K562 (cell line): Measurements from ENCODE around the gene FPGS. TPM values are rescaled to one million over a fixed set of nuclear protein-coding genes. Genes with fewer than 3 reads are reported as not detected.

Experiments
- ATAC-seq: fragments of 200-7000 bp; cut with Tn5 transposase; 3 replicates; pipeline ENCODE4 v1.9.1; 2020; ENCODE audit warnings: moderate library complexity
- Bru-seq: library from RNA; stranded (reverse); fragments of 400-500 nt; gene quantifications from one replicate; lab custom pipeline; 2021; lab: Mats Ljungman, UMichigan
- BruChase-seq, 2 experiments: library from RNA; stranded (reverse); fragments of 400-500 nt; gene quantifications; one replicate each; lab custom pipeline; 2021; lab: Mats Ljungman, UMichigan
- BruUV-seq: library from RNA; stranded (reverse); fragments of 400-500 nt; replicated peaks from 2 replicates; lab custom pipeline; 2021; lab: Mats Ljungman, UMichigan
- CTCF ChIA-PET: fragments of 300-600 bp; formaldehyde crosslinking; extraction: SDS; loops from one replicate; lab custom pipeline; 2021; ENCODE audit warnings: low intra/inter-chr PET ratio; lab: Yijun Ruan, JAX
- POLR2A ChIA-PET: fragments of 300-600, 350-650 bp; sonication (Branson Sonifier 250); formaldehyde crosslinking; extraction: SDS; loops from one replicate; lab custom pipeline; 2021; ENCODE audit warnings: antibody characterized with exemption, inconsistent platforms; lab: Yijun Ruan, JAX
- DNase-seq, 4 experiments: peaks; one replicate each; pipeline versions ENCODE4 v3.0.0 to v3.0.0-alpha.2; 2011 to 2018; ENCODE audit warnings: low spot score in 3 of 4, mixed read lengths in 3 of 4; ENCODE audit errors: extremely low read depth in 1 of 4
- FAIRE-seq: peaks from 2 replicates; lab custom pipeline; 2011; peaks lifted over from hg19 to GRCh38; lab: Jason Lieb, UNC
- H2AFZ ChIP-seq: 2 replicates; pipeline ENCODE4 v1.6.0; 2011; ENCODE audit warnings: low read depth, low read length, control low read depth, inconsistent platforms
- H3K27ac ChIP-seq: fragments of 200-600 bp; 3 replicates; pipeline ENCODE4 v1.8.0; 2011; ENCODE audit warnings: low read depth, mild to moderate bottlenecking, control low read depth, inconsistent platforms, low read length, moderate library complexity, mixed read lengths; ENCODE audit errors: extremely low read depth
- H3K27me3 ChIP-seq, 2 experiments: fragments of 300-600 bp in 1 of 2; 2 replicates in 1 of 2; 3 replicates in 1 of 2; pipeline versions ENCODE4 v1.6.0 to v1.8.0; 2011; ENCODE audit warnings: inconsistent platforms in 2 of 2, low read length in 2 of 2, mild to moderate bottlenecking in 1 of 2, mixed read lengths in 1 of 2, moderate library complexity in 1 of 2; ENCODE audit not compliant: control insufficient read depth in 2 of 2, insufficient read depth in 2 of 2
- H3K36me3 ChIP-seq: fragments of 300-600 bp; 3 replicates; pipeline ENCODE4 v1.8.0; 2011; ENCODE audit warnings: mild to moderate bottlenecking, low read length, inconsistent platforms; ENCODE audit not compliant: control insufficient read depth, insufficient read depth
- H3K4me1 ChIP-seq, 2 experiments: fragments of 200-600 bp in 1 of 2; replicated peaks in 1 of 2; 2 replicates in 1 of 2; 3 replicates in 1 of 2; pipeline versions ENCODE4 v1.5.1 to v1.8.0; 2011; ENCODE audit warnings: inconsistent platforms in 2 of 2, low read length in 2 of 2, mild to moderate bottlenecking in 1 of 2, mixed read lengths in 1 of 2, moderate library complexity in 1 of 2; ENCODE audit not compliant: control insufficient read depth in 2 of 2, insufficient read depth in 2 of 2
- H3K4me2 ChIP-seq: 2 replicates; pipeline ENCODE4 v1.6.1; 2011; ENCODE audit warnings: low read length, control low read depth, inconsistent platforms, mixed read lengths; ENCODE audit not compliant: insufficient read depth
- H3K4me3 ChIP-seq: fragments of 200-600 bp; sonication (generic), shearing (Covaris generic); 2 replicates; pipeline ENCODE4 v1.5.1; 2016; ENCODE audit warnings: control low read depth, inconsistent platforms
- H3K79me2 ChIP-seq: fragments of 200-600 bp; 3 replicates; pipeline ENCODE4 v1.8.0; 2011; ENCODE audit warnings: low read length, inconsistent platforms; ENCODE audit not compliant: control insufficient read depth, insufficient read depth
- H3K9ac ChIP-seq, 2 experiments: 2 replicates each; pipeline versions ENCODE4 v1.6.0 to v1.6.1; 2011; ENCODE audit warnings: low read depth in 2 of 2, low read length in 2 of 2, control low read depth in 1 of 2, inconsistent platforms in 1 of 2, mild to moderate bottlenecking in 1 of 2, mixed read lengths in 1 of 2; ENCODE audit not compliant: insufficient read depth in 1 of 2
- H3K9me1 ChIP-seq: one replicate; pipeline ENCODE4 v1.6.0; 2011; ENCODE audit warnings: inconsistent platforms, mild to moderate bottlenecking, low read length, moderate library complexity; ENCODE audit not compliant: control insufficient read depth, insufficient read depth
- H3K9me3 ChIP-seq: replicated peaks from 2 replicates; pipeline ENCODE4 v1.5.1; 2011; ENCODE audit warnings: low read depth, low read length, inconsistent platforms; ENCODE audit not compliant: control insufficient read depth, insufficient read depth
- H4K20me1 ChIP-seq: replicated peaks from 2 replicates; pipeline ENCODE4 v1.6.1; 2011; ENCODE audit warnings: low read length, inconsistent platforms, mixed read lengths; ENCODE audit not compliant: control insufficient read depth, insufficient read depth
- ETV1 ChIP-seq: fragments of 450-650 bp; conservative IDR thresholded peaks from 2 replicates; pipeline ENCODE4 v1.6.1; 2016; ENCODE audit warnings: missing genetic modification characterization, control low read depth, low read depth, missing compliant biosample characterization
- FOSL1 ChIP-seq: fragments of 200-800 bp; sonication (Bioruptor generic); conservative IDR thresholded peaks from 2 replicates; pipeline ENCODE4 v1.6.1; 2016; ENCODE audit warnings: missing genetic modification characterization, missing compliant biosample characterization
- RBM34 ChIP-seq: fragments of 200-400 bp; formaldehyde crosslinking; IDR thresholded peaks from 2 replicates; pipeline ENCODE4 v1.6.1; 2018; ENCODE audit warnings: low read length, borderline replicate concordance; ENCODE audit not compliant: insufficient read depth
- ZNF586 ChIP-seq: fragments of 450-650 bp; formaldehyde crosslinking; conservative IDR thresholded peaks from 2 replicates; pipeline ENCODE4 v1.4.0; 2020; ENCODE audit warnings: mild to moderate bottlenecking, moderate library complexity
- WGBS: fragments of 100-300 bp; shearing (Covaris generic); methylation state at CpG from one replicate; pipeline ENCODE4 v1.1.6; 2016; ENCODE audit warnings: low coverage, mixed read lengths; ENCODE audit not compliant: insufficient coverage; ENCODE audit errors: missing lambda C conversion rate; 5-methylcytosine and 5-hydroxymethylcytosine counted together
- in situ Hi-C: fragments of 300-500 bp; cut with MboI; formaldehyde crosslinking; loops from 4 replicates; pipeline ENCODE4 v1.15.0; 2018; ENCODE audit warnings: inconsistent platforms, mixed read lengths
- intact Hi-C: fragments of 100-400 bp; cut with micrococcal nuclease; formaldehyde crosslinking; loops from 2 replicates; pipeline ENCODE4 v1.14.2; 2022
- long read RNA-seq, 3 experiments: library from polyadenylated mRNA in 2 of 3; library from RNA in 1 of 3; unstranded in 2 of 3; stranded (forward) in 1 of 3; transcript quantifications; one replicate each; pipeline ENCODE4 v2.0.0, GENCODE V29; 2019 to 2022
- polyA minus RNA-seq, 3 experiments: library from RNA; depleted of rRNA, polyadenylated mRNA; stranded (reverse); fragments of >200 nt; gene quantifications; 2 replicates each; pipeline ENCODE4 v1.2.3, GENCODE V29; 2011
- polyA plus RNA-seq, 8 experiments: library from polyadenylated mRNA; depleted of rRNA in 4 of 8; stranded (reverse) in 5 of 8; unstranded in 3 of 8; fragments of >200 nt; fragmentation: Nextera tagmentation in 2 of 8; fragmentation: Illumina TruSeq in 1 of 8; extraction: Ambion mirVana in 2 of 8; extraction: Trizol in 1 of 8; gene quantifications; 2 replicates each; pipeline versions ENCODE4 v1.2.1 to v1.2.3, GENCODE V29; 2011 to 2014; ENCODE audit warnings: inconsistent platforms in 1 of 8, missing spikeins in 1 of 8
- total RNA-seq, 7 experiments: library from RNA; depleted of rRNA in 6 of 7; stranded (reverse); fragments of >200 nt in 6 of 7; fragmentation: Illumina TruSeq in 2 of 7; extraction: Trizol in 2 of 7; gene quantifications; 2 replicates each; pipeline versions ENCODE4 v1.2.1 to v1.2.3, GENCODE V29; 2011 to 2021; ENCODE audit warnings: low replicate concordance in 1 of 7
- TF ChIP-seq, protein P1 (sequence below), 2 experiments: fragments of 150-350 bp in 1 of 2; IDR thresholded peaks; 2 replicates each; pipeline ENCODE4 v1.6.1; 2012 to 2016; ENCODE audit warnings: low read depth in 2 of 2, low read length in 2 of 2, mild to moderate bottlenecking in 1 of 2, moderate library complexity in 1 of 2

Gene FPGS, protein sequence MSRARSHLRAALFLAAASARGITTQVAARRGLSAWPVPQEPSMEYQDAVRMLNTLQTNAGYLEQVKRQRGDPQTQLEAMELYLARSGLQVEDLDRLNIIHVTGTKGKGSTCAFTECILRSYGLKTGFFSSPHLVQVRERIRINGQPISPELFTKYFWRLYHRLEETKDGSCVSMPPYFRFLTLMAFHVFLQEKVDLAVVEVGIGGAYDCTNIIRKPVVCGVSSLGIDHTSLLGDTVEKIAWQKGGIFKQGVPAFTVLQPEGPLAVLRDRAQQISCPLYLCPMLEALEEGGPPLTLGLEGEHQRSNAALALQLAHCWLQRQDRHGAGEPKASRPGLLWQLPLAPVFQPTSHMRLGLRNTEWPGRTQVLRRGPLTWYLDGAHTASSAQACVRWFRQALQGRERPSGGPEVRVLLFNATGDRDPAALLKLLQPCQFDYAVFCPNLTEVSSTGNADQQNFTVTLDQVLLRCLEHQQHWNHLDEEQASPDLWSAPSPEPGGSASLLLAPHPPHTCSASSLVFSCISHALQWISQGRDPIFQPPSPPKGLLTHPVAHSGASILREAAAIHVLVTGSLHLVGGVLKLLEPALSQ
- 82.8 and 192 TPM in 2 replicates for total RNA-seq (2011; cell fraction: chromatin; rRNA removed; ENCODE audit: low replicate concordance)
- total RNA-seq (2011; cell fraction: nucleolus; rRNA removed) = 117 and 131 TPM in 2 replicates
- 76.6 and 93.6 TPM in 2 replicates for total RNA-seq (2011; cell fraction: nucleoplasm; rRNA removed)
- total RNA-seq (2014; rRNA removed) = 77.1 and 91.1 TPM in 2 replicates
- total RNA-seq (2014; rRNA removed; fragmentation: Illumina TruSeq; extraction: Trizol) = 19.7 and 32.6 TPM in 2 replicates
- 52.9 and 54.0 TPM in 2 replicates for total RNA-seq (2015; rRNA removed; fragmentation: Illumina TruSeq; extraction: Trizol)
- 85.1 and 90.2 TPM in 2 replicates for total RNA-seq (2021)
- 59.2 and 65.5 TPM in 2 replicates for polyA plus RNA-seq (2011; rRNA removed)
- polyA plus RNA-seq (2011; cell fraction: cytosol; rRNA removed) = 77.6 and 147 TPM in 2 replicates
- polyA plus RNA-seq (2011; cell fraction: nucleus; rRNA removed) = 83.8 and 119 TPM in 2 replicates
- 59.3 and 62.8 TPM in 2 replicates for polyA plus RNA-seq (2012)
- 86.4 and 87.8 TPM in 2 replicates for polyA plus RNA-seq (2014; fragmentation: Illumina TruSeq; extraction: Trizol)
- polyA plus RNA-seq (2014; fragmentation: Nextera tagmentation; extraction: Ambion mirVana) = 1 to 10 TPM in 1 of 2 experiments, under 1 TPM in 1; 0.84 to 2.0 TPM
- polyA plus RNA-seq (2014; rRNA removed) = 61.4 and 63.1 TPM in 2 replicates
- 31.3 and 52.3 TPM in 2 replicates for polyA minus RNA-seq (2011; rRNA and poly(A)+ RNA removed)
- polyA minus RNA-seq (2011; cell fraction: cytosol; rRNA and poly(A)+ RNA removed) = 47.3 and 50.9 TPM in 2 replicates
- 28.5 and 31.4 TPM in 2 replicates for polyA minus RNA-seq (2011; cell fraction: nucleus; rRNA and poly(A)+ RNA removed)
- percentile 76 among the genes with signal in this experiment for Bru-seq, nascent RNA
- BruChase-seq, experiment 1, labeled RNA remaining after a 2-hour chase = percentile 67 among the genes with signal in this experiment
- BruChase-seq, experiment 2, labeled RNA remaining after a 6-hour chase = percentile 68 among the genes with signal in this experiment
- long read RNA-seq, experiment 1, transcript FPGS-201 (15 exons, 2,278 nt) = minor isoform, 16 of 385 reads
- long read RNA-seq, experiment 1, transcript FPGS-211 (3 exons, 560 nt) = minor isoform, 13 of 385 reads
- long read RNA-seq, experiment 1, transcript FPGS-203 (15 exons, 2,279 nt) = major isoform, 220 of 385 reads
- long read RNA-seq, experiment 1, transcript FPGS-204 (14 exons, 2,230 nt) = minor isoform, 8 of 385 reads
- long read RNA-seq, experiment 1, partial matches to known transcripts = 66 of 385 reads
- long read RNA-seq, experiment 1, other reads (novel, unspliced or antisense) = 59 of 385 reads
- long read RNA-seq, experiment 2, transcript FPGS-201 (15 exons, 2,278 nt) = minor isoform, 7 of 127 reads
- long read RNA-seq, experiment 2, transcript FPGS-203 (15 exons, 2,279 nt) = major isoform, 64 of 127 reads
- long read RNA-seq, experiment 2, partial matches to known transcripts = 22 of 127 reads
- long read RNA-seq, experiment 2, other reads (novel, unspliced or antisense) = 33 of 127 reads
- long read RNA-seq, experiment 3, transcript FPGS-203 (15 exons, 2,279 nt) = major isoform, 70 of 95 reads
- long read RNA-seq, experiment 3, partial matches to known transcripts = 6 of 95 reads
- long read RNA-seq, experiment 3, other reads (novel, unspliced or antisense) = 15 of 95 reads

DNA sequence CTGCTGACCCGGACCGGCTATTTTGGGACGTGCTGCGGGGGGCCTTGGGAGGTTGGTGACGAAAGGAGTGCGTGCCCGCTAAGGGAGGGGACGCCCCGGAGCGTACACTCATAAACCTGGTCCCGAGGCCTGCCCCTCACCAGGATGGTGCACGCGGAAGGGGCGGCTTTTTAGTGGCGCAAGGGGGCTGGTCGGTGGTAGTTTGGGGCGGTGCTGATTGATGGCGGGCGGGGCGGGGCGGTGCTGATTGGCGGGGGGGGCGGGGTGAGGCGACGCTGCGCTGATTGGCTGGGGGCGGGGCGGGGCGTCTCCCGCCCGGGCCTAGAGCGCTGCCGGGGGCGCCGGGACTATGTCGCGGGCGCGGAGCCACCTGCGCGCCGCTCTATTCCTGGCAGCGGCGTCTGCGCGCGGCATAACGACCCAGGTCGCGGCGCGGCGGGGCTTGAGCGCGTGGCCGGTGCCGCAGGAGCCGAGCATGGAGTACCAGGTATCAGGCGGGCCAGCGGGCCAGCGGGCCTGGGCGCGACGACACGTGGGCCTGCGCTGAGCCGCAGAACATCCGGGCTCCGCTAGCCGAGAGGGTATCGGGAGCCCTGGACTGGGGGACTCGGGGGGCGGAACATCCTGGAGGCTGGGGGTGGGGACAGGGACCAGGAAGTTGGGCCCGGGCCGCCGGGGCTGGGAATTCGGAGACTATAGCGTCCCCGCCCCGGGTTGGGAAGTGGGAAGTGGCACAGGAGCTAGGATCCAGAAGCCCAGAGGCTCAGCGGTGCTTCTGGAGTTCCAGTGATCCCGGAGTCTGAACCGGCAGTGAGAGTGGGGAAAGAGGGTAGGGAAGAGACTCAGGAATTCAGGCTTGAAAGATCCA is at the start of gene FPGS:
FPGS (plus strand) TSS at position 307 of the 868 bp plus-strand sequence; CDS start at position 350, 43 bp downstream.
- Histone ChIP-seq H3K9me1 (no peaks in the 10 kb centered on the region), H3K27ac (peak within 1 kb of the TSS; percentile 91), H3K79me2 (peaks cover 24% of the 10 kb centered on the region), H4K20me1 (no peaks in the 10 kb centered on the region), H3K4me1 (peaks cover 17 to 28% of the 10 kb centered on the region in 2 experiments; a peak in 4 of 5 replicates), H3K9ac (peak within 1 kb of the TSS; percentile 97 to 99), H3K27me3 (no peaks in the 10 kb centered on the region), H3K9me3 (no peaks in the 10 kb centered on the region), H2AFZ (peak within 1 kb of the TSS; percentile 99), H3K4me3 (peak within 1 kb of the TSS; percentile 97), H3K36me3 (peaks cover 37% of the 10 kb centered on the region; the same call in 2 of the 3 replicates), H3K4me2 (peak within 1 kb of the TSS; percentile 91)
- ATAC-seq (peak; percentile 92), DNase-seq (peak; percentile 88 to 98 (median 96)), FAIRE-seq (peak; percentile 32)
- BruUV-seq = no TSS peak
- WGBS = 2% methylated on average over 43 of the region's 83 CpGs
- in situ Hi-C loops = no loop called here
- intact Hi-C loops = loop anchor here (5.0 kb wide), 1 partner anchor 69 kb away; no protein-coding TSS in a partner anchor
- ChIA-PET CTCF (interaction anchor here (0.6 to 1.8 kb wide), 2 partner anchors 10 to 17 kb away, joined by 3 to 6 read pairs; partner anchors contain the start of gene CDK9), POLR2A (interaction anchor here (0.5 to 3.2 kb wide), 7 partner anchors 9 to 812 kb away, joined by 3 to 19 read pairs (median 4); no protein-coding TSS in a partner anchor)
- TF ChIP-seq ZNF586 = no peak
- 0 out of 2 replicates have a peak, but pooled peaks have one; percentile 35 for TF ChIP-seq ETV1
- TF ChIP-seq FOSL1 (tag) = no peak; the same call in 1 of the 2 replicates
- TF ChIP-seq, protein P1, sequence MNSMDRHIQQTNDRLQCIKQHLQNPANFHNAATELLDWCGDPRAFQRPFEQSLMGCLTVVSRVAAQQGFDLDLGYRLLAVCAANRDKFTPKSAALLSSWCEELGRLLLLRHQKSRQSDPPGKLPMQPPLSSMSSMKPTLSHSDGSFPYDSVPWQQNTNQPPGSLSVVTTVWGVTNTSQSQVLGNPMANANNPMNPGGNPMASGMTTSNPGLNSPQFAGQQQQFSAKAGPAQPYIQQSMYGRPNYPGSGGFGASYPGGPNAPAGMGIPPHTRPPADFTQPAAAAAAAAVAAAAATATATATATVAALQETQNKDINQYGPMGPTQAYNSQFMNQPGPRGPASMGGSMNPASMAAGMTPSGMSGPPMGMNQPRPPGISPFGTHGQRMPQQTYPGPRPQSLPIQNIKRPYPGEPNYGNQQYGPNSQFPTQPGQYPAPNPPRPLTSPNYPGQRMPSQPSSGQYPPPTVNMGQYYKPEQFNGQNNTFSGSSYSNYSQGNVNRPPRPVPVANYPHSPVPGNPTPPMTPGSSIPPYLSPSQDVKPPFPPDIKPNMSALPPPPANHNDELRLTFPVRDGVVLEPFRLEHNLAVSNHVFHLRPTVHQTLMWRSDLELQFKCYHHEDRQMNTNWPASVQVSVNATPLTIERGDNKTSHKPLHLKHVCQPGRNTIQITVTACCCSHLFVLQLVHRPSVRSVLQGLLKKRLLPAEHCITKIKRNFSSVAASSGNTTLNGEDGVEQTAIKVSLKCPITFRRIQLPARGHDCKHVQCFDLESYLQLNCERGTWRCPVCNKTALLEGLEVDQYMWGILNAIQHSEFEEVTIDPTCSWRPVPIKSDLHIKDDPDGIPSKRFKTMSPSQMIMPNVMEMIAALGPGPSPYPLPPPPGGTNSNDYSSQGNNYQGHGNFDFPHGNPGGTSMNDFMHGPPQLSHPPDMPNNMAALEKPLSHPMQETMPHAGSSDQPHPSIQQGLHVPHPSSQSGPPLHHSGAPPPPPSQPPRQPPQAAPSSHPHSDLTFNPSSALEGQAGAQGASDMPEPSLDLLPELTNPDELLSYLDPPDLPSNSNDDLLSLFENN (IDR thresholded peaks at IDR 0.05; ENCODE audit: low read depth in 2 of 2, low read length in 2 of 2) = no peak
- TF ChIP-seq RBM34 = no peak
